Caco-2 (cell line): ENCODE data around the gene SLCO4A1. TPM values are rescaled to one million over a fixed set of nuclear protein-coding genes. Genes with fewer than 3 reads are reported as not detected.

Source experiments
- BruUV-seq: library from RNA; stranded (reverse); fragments of 400-500 nt; replicated peaks from 2 replicates; lab custom pipeline; 2021; lab: Mats Ljungman, UMichigan
- CTCF ChIA-PET: fragments of 300-600 bp; sonication (Branson Sonifier 250); formaldehyde crosslinking; loops from one replicate; lab custom pipeline; 2022; ENCODE audit warnings: antibody characterized with exemption; lab: Charles Lee
- POLR2A ChIA-PET: fragments of 300-600 bp; sonication (Branson Sonifier 250); formaldehyde crosslinking; loops from one replicate; lab custom pipeline; 2022; ENCODE audit warnings: antibody characterized with exemption; lab: Charles Lee
- DNase-seq, 2 experiments: peaks; one replicate each; pipeline versions ENCODE4 v3.0.0 to v3.0.0-alpha.2; 2020 to 2022
- H3K27me3 ChIP-seq: replicated peaks from 2 replicates; pipeline ENCODE4 v1.6.0; 2011; ENCODE audit warnings: low read length; ENCODE audit not compliant: control insufficient read depth, insufficient read depth
- H3K36me3 ChIP-seq: 2 replicates; pipeline ENCODE4 v1.5.1; 2011; ENCODE audit warnings: low read length; ENCODE audit not compliant: control insufficient read depth, insufficient read depth
- H3K4me1 ChIP-seq: fragments of 250-450 bp; sonication (Bioruptor Pico); 2 replicates; pipeline ENCODE4 v1.5.1; 2020; ENCODE audit warnings: mild to moderate bottlenecking
- H3K4me3 ChIP-seq: 2 replicates; pipeline ENCODE4 v1.5.1; 2011; ENCODE audit warnings: low read depth, mild to moderate bottlenecking, control low read depth, low read length
- H3K9me3 ChIP-seq: fragments of 250-450 bp; sonication (Bioruptor Pico); 2 replicates; pipeline ENCODE4 v1.5.1; 2020; ENCODE audit warnings: mild to moderate bottlenecking, moderate library complexity
- H3K27ac Mint-ChIP-seq: one replicate; pipeline ENCODE4 v1.8.0; 2022; ENCODE audit warnings: mixed read lengths; ENCODE audit not compliant: unreplicated experiment
- H3K27me3 Mint-ChIP-seq: one replicate; pipeline ENCODE4 v1.8.0; 2022; ENCODE audit warnings: mixed read lengths; ENCODE audit not compliant: insufficient read depth, unreplicated experiment
- H3K36me3 Mint-ChIP-seq: one replicate; pipeline ENCODE4 v1.8.0; 2022; ENCODE audit warnings: mild to moderate bottlenecking, mixed read lengths; ENCODE audit not compliant: insufficient read depth, unreplicated experiment
- H3K4me1 Mint-ChIP-seq: one replicate; pipeline ENCODE4 v1.8.0; 2022; ENCODE audit warnings: low read depth, mixed read lengths; ENCODE audit not compliant: unreplicated experiment
- H3K4me3 Mint-ChIP-seq: one replicate; pipeline ENCODE4 v1.8.0; 2022; ENCODE audit warnings: mild to moderate bottlenecking, moderate library complexity, mixed read lengths; ENCODE audit not compliant: unreplicated experiment
- H3K9me3 Mint-ChIP-seq: one replicate; pipeline ENCODE4 v1.8.0; 2022; ENCODE audit warnings: mixed read lengths; ENCODE audit not compliant: unreplicated experiment
- CTCF ChIP-seq, 2 experiments: fragments of 200-600 bp in 1 of 2; IDR thresholded peaks; 1 replicate in 1 of 2; 2 replicates in 1 of 2; pipeline versions ENCODE4 v1.5.1 to v1.8.0; 2011 to 2022; ENCODE audit warnings: antibody characterized with exemption in 1 of 2, control low read depth in 1 of 2, inconsistent platforms in 1 of 2, low read depth in 1 of 2, low read length in 1 of 2, mild to moderate bottlenecking in 1 of 2, moderate library complexity in 1 of 2; ENCODE audit not compliant: insufficient read depth in 1 of 2, severe bottlenecking in 1 of 2, unreplicated experiment in 1 of 2
- intact Hi-C: fragments of 100-400 bp; cut with micrococcal nuclease; formaldehyde crosslinking; loops from one replicate; pipeline ENCODE4 v1.10.0; 2022; ENCODE audit not compliant: unreplicated experiment
- total RNA-seq: library from RNA; stranded (reverse); gene quantifications from 2 replicates; pipeline ENCODE4 v1.2.3, GENCODE V29; 2022

Gene SLCO4A1
- total RNA-seq, 1 experiment from 2014 or later = 18.7 TPM

GRCh38 chr20:62639765-62640164 lies 2.5 kb upstream of the SLCO4A1 start:
- peaks cover 16% of the 10 kb centered on the region for H3K4me1 ChIP-seq
- Mint-ChIP-seq H3K36me3 (peaks cover 14% of the 10 kb centered on the region), H3K9me3 (no peaks in the 10 kb centered on the region), H3K27me3 (peaks cover 8% of the 10 kb centered on the region), H3K27ac (no peak overlapping the region), H3K4me1 (peaks cover 12% of the 10 kb centered on the region), H3K4me3 (no peak overlapping the region)
- no peak overlapping the region for H3K4me3 ChIP-seq
- H3K9me3 ChIP-seq = no peaks in the 10 kb centered on the region
- BruUV-seq = no TSS peak
- TF ChIP-seq CTCF (IDR thresholded peaks at IDR 0.05; ENCODE audit: insufficient read depth in 1 of 2, low read depth in 1 of 2, low read length in 1 of 2, severe bottlenecking in 1 of 2, unreplicated experiment in 1 of 2) = no peak
- ChIA-PET CTCF (interaction anchor here (0.6 to 1.2 kb wide), 3 partner anchors 16 to 155 kb away, joined by 3 to 5 read pairs (median 3); no protein-coding TSS in a partner anchor), POLR2A (interaction anchor here (0.6 kb wide), 1 partner anchor 156 kb away, joined by 4 read pairs; no protein-coding TSS in a partner anchor)
- H3K27me3 ChIP-seq = no peaks in the 10 kb centered on the region
- intact Hi-C loops = no loop called here
- no peaks in the 10 kb centered on the region for H3K36me3 ChIP-seq
- DNase-seq = no peak

GRCh38 chr20:62640870-62641269 lies 1.4 kb upstream of the SLCO4A1 start:
- H3K4me3 Mint-ChIP-seq = no peak overlapping the region
- TF ChIP-seq CTCF (IDR thresholded peaks at IDR 0.05; ENCODE audit: insufficient read depth in 1 of 2, low read depth in 1 of 2, low read length in 1 of 2, severe bottlenecking in 1 of 2, unreplicated experiment in 1 of 2) = no peak
- Histone ChIP-seq H3K4me3 (no peak overlapping the region), H3K36me3 (no peaks in the 10 kb centered on the region), H3K9me3 (no peaks in the 10 kb centered on the region), H3K27me3 (no peaks in the 10 kb centered on the region), H3K4me1 (peaks cover 16% of the 10 kb centered on the region)
- no peaks in the 10 kb centered on the region for H3K9me3 Mint-ChIP-seq
- no TSS peak for BruUV-seq
- peaks cover 5% of the 10 kb centered on the region for H3K4me1 Mint-ChIP-seq
- peaks cover 14% of the 10 kb centered on the region for H3K36me3 Mint-ChIP-seq
- no peak overlapping the region for H3K27ac Mint-ChIP-seq
- H3K27me3 Mint-ChIP-seq = peaks cover 7% of the 10 kb centered on the region
- ChIA-PET CTCF (interaction anchor here (1.3 kb wide), 1 partner anchor 24 kb away, joined by 6 read pairs; no protein-coding TSS in a partner anchor), POLR2A (no interaction called here)
- intact Hi-C loops = no loop called here
- DNase-seq = no peak

- Histone ChIP-seq H3K27me3 (no peaks in the 10 kb centered on the region), H3K4me3 (peak overlapping the region; percentile 81), H3K4me1 (peaks cover 16% of the 10 kb centered on the region), H3K9me3 (no peaks in the 10 kb centered on the region), H3K36me3 (no peaks in the 10 kb centered on the region)
- Mint-ChIP-seq H3K27ac (no peak overlapping the region), H3K27me3 (peaks cover 5% of the 10 kb centered on the region), H3K36me3 (peaks cover 14% of the 10 kb centered on the region), H3K4me3 (peak overlapping the region; percentile 81), H3K4me1 (no peaks in the 10 kb centered on the region), H3K9me3 (no peaks in the 10 kb centered on the region)
- CTCF ChIA-PET = interaction anchor here (0.7 to 2.1 kb wide), 3 partner anchors 10 to 152 kb away, joined by 4 to 10 read pairs (median 6); no protein-coding TSS in a partner anchor
- BruUV-seq = TSS peak; percentile 54
- intact Hi-C loops = no loop called here
- no peak for TF ChIP-seq CTCF (IDR thresholded peaks at IDR 0.05; ENCODE audit: insufficient read depth in 1 of 2, low read depth in 1 of 2, low read length in 1 of 2, severe bottlenecking in 1 of 2, unreplicated experiment in 1 of 2)
- POLR2A ChIA-PET = interaction anchor here (1.2 kb wide), 1 partner anchor 18 kb away, joined by 3 read pairs; no protein-coding TSS in a partner anchor
- DNase-seq = no peak
These were observed 817 bp upstream of the SLCO4A1 start for GRCh38 chr20:62641321-62642050.
